Measurements from ENCODE around the gene ZFX. TPM values are rescaled to one million over a fixed set of nuclear protein-coding genes. Genes with fewer than 3 reads are reported as not detected.

Gene ZFX
- total RNA-seq, 1 donor from 2014 or later, result 32.8 TPM

DNA sequence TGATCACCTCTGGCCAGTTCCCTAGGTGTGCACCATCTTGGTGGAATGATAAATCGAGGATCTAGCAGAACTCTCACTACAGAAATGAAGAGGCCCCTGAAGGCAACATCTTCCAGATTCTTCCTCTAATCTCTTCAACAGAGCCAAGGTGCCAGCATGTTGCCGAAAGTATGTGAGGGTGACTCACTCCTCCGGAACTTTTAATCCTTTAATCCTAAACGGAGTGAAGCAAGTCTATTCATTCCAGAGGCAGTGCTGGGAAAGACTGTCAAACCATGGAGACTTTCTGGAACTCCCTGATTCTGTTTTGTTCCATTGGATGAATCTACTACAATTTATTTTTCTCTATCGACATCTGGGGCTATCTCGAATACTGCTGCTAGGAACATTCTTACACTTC, 95.7 kb downstream of the ZFX start:
- TF ChIP-seq CTCF (IDR thresholded peaks at IDR 0.05; ENCODE audit: borderline replicate concordance), result no peak
- DNase-seq, result no peak
- Histone ChIP-seq H3K9me3 (replicated peaks) (no peaks in the 10 kb centered on the region), H3K27me3 (ENCODE audit: low read depth) (no peaks in the 10 kb centered on the region), H3K4me3 (no peak overlapping the region), H3K36me3 (no peaks in the 10 kb centered on the region), H3K27ac (replicated peaks) (no peak overlapping the region), H3K4me1 (no peaks in the 10 kb centered on the region)
- intact Hi-C loops (cut with micrococcal nuclease), result loop anchor here (10.0 kb wide), 1 partner anchor 160 kb away; no protein-coding TSS in a partner anchor

GRCh38 chrX:24248042-24248441, 98.5 kb downstream of the ZFX start:
- TF ChIP-seq CTCF (IDR thresholded peaks at IDR 0.05; ENCODE audit: borderline replicate concordance), result no peak
- Histone ChIP-seq H3K4me3 (no peak overlapping the region), H3K27me3 (ENCODE audit: low read depth) (no peaks in the 10 kb centered on the region), H3K36me3 (no peaks in the 10 kb centered on the region), H3K9me3 (replicated peaks) (no peaks in the 10 kb centered on the region), H3K4me1 (no peaks in the 10 kb centered on the region), H3K27ac (replicated peaks) (no peak overlapping the region)
- DNase-seq, result no peak
- intact Hi-C loops (cut with micrococcal nuclease), result loop anchor here (10.0 kb wide), 1 partner anchor 163 kb away; no protein-coding TSS in a partner anchor

DNA sequence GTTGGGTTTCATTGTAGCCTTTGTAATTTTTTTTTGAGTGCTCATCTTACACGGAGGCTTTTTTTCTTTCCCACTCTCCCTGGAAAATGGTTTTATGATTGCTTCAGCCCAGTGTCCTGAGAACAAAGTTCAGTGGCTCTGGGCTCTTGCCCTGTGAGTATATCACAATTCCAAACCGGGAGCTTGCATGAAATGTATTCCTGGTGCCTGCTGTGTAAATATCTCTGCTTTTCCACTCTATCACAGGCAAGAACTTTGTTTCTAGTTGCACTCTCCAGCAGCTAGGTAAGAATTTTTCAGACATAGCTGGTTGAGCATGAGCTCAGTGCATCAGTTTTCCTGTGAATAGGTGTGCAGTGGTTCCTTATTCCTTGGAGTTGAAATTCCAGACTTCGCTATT, 103.5 kb downstream of the ZFX start:
- no peaks in the 10 kb centered on the region for H3K27me3 ChIP-seq (ENCODE audit: low read depth)
- no peaks in the 10 kb centered on the region for H3K36me3 ChIP-seq
- H3K9me3 ChIP-seq (replicated peaks), result no peaks in the 10 kb centered on the region
- no peak overlapping the region for H3K4me3 ChIP-seq
- DNase-seq, result no peak
- no peak overlapping the region for H3K27ac ChIP-seq (replicated peaks)
- no peak for TF ChIP-seq CTCF (IDR thresholded peaks at IDR 0.05; ENCODE audit: borderline replicate concordance)
- intact Hi-C loops (cut with micrococcal nuclease), result no loop called here
- H3K4me1 ChIP-seq, result no peaks in the 10 kb centered on the region

GRCh38 chrX:24253469-24253868, 103.9 kb downstream of the ZFX start:
- H3K27me3 ChIP-seq (ENCODE audit: low read depth), result no peaks in the 10 kb centered on the region
- no peaks in the 10 kb centered on the region for H3K4me1 ChIP-seq
- no peaks in the 10 kb centered on the region for H3K9me3 ChIP-seq (replicated peaks)
- no peak overlapping the region for H3K27ac ChIP-seq (replicated peaks)
- H3K36me3 ChIP-seq, result no peaks in the 10 kb centered on the region
- DNase-seq, result no peak
- no peak overlapping the region for H3K4me3 ChIP-seq
- intact Hi-C loops (cut with micrococcal nuclease), result no loop called here
- no peak for TF ChIP-seq CTCF (IDR thresholded peaks at IDR 0.05; ENCODE audit: borderline replicate concordance)

- no peak for DNase-seq
- H3K27me3 ChIP-seq (ENCODE audit: low read depth), result no peaks in the 10 kb centered on the region
- no peaks in the 10 kb centered on the region for H3K36me3 ChIP-seq
- intact Hi-C loops (cut with micrococcal nuclease), result no loop called here
- no peaks in the 10 kb centered on the region for H3K9me3 ChIP-seq (replicated peaks)
- no peak overlapping the region for H3K27ac ChIP-seq (replicated peaks)
- no peak overlapping the region for H3K4me3 ChIP-seq
- no peak for TF ChIP-seq CTCF (IDR thresholded peaks at IDR 0.05; ENCODE audit: borderline replicate concordance)
- no peaks in the 10 kb centered on the region for H3K4me1 ChIP-seq
Observed at GRCh38 chrX:24257011-24257410, 107.5 kb downstream of the ZFX start.
